ENCODE data around the gene RAB5IF. TPM values are rescaled to one million over a fixed set of nuclear protein-coding genes. Genes with fewer than 3 reads are reported as not detected.

RAB5IF gene
- total and polyA plus RNA-seq, 2 of the 8 experiments (the other 6 are each of a cell fraction or from before 2014, with no cell fraction given), result 95.5 to 148 TPM

DNA sequence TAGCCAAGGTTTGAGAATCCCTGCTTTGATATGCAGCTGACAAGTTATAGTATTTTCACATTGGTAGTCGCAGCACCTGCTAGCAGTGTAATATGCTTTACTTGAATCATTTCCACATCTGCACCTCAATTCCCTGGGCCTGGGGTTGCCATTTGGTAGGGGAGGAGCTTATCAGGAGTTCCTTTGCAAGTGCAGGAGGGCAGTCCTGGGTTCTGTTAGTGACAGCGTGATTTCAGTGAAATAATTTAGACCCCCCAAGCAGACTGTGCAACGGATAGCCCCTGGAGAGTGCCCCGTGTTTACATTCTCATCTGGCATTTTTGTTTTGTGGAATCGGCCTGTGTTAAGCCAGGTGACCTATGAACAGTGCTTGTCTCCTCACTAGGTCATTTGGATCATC, 6.0 kb downstream of the RAB5IF start:
- WGBS, 2 experiments (ENCODE audit: extremely low coverage in 1 of 2, insufficient coverage in 1 of 2, insufficient read length in 1 of 2, insufficient replicate concordance in 2 of 2, low coverage in 1 of 2, low lambda C conversion rate in 2 of 2, missing lambda C conversion rate in 1 of 2), result 84% methylated on average over 5 of the region's 5 CpGs; no CpG with 5 or more reads in 1 of the 2 experiments
- Histone ChIP-seq H3K4me3 (ENCODE audit: extremely low read depth in 1 of 4, insufficient read depth in 2 of 4, low read depth in 3 of 4, low read length in 4 of 4) (no peak overlapping the region), H3K4me2 (ENCODE audit: insufficient read depth in 1 of 2, low read depth in 2 of 2, low read length in 2 of 2) (no peak overlapping the region), H2BK120ac (replicated peaks; ENCODE audit: low read depth, low read length) (no peak overlapping the region), H2AK5ac (ENCODE audit: low read depth, low read length) (no peak overlapping the region), H3K27me3 (replicated peaks in 1 of 4; ENCODE audit: control insufficient read depth in 3 of 4, extremely low read depth in 1 of 4, insufficient read depth in 3 of 4, low read length in 3 of 4) (no peaks in the 10 kb centered on the region), H4K20me1 (replicated peaks in 1 of 2; ENCODE audit: control insufficient read depth in 1 of 2, insufficient read depth in 2 of 2, low read length in 2 of 2) (peaks cover 0 to 10% of the 10 kb centered on the region in 2 experiments), H3K9me3 (ENCODE audit: insufficient read depth in 2 of 2, low read depth in 1 of 2, low read length in 1 of 2) (no peaks in the 10 kb centered on the region), H3K27ac (ENCODE audit: low read depth, low read length) (no peak overlapping the region), H2BK5ac (ENCODE audit: low read depth, low read length) (no peak overlapping the region), H3K23me2 (ENCODE audit: low read depth, low read length) (no peaks in the 10 kb centered on the region; the same call in 1 of the 2 replicates), H3K23ac (ENCODE audit: insufficient read length) (no peak overlapping the region), H2BK12ac (ENCODE audit: low read depth, low read length) (no peak overlapping the region), H2AFZ (ENCODE audit: low read length) (no peak overlapping the region), H3K36me3 (ENCODE audit: control insufficient read depth in 2 of 4, insufficient read depth in 4 of 4, low read length in 3 of 4) (peaks cover 18 to 47% (median 42%) of the 10 kb centered on the region in 4 experiments), H3K79me1 (ENCODE audit: low read depth, low read length) (peaks cover 8% of the 10 kb centered on the region), H3K56ac (replicated peaks; ENCODE audit: insufficient read length, low read depth, low read length) (no peak overlapping the region), H3K14ac (ENCODE audit: insufficient read length) (no peak overlapping the region), H3K18ac (ENCODE audit: extremely low read depth, low read length) (no peak overlapping the region), H4K91ac (replicated peaks; ENCODE audit: insufficient read length, low read length) (no peak overlapping the region), H3K79me2 (ENCODE audit: control insufficient read depth in 1 of 2, insufficient read depth in 2 of 2, low read length in 2 of 2) (peaks cover 4 to 17% of the 10 kb centered on the region in 2 experiments), H4K5ac (ENCODE audit: insufficient read length, low read depth, low read length) (no peak overlapping the region), H3K4ac (replicated peaks; ENCODE audit: insufficient read length, low read depth, low read length) (no peak overlapping the region), H2BK15ac (ENCODE audit: low read length) (no peak overlapping the region), H4K8ac (ENCODE audit: extremely low read depth, insufficient read depth, low read length) (no peak overlapping the region), H3K9ac (replicated peaks in 1 of 4; ENCODE audit: extremely low read depth in 1 of 4, low read depth in 3 of 4, low read length in 3 of 4) (no peak overlapping the region), H2BK20ac (ENCODE audit: low read length) (no peak overlapping the region), H3K4me1 (replicated peaks in 1 of 4; ENCODE audit: control insufficient read depth in 3 of 4, insufficient read depth in 4 of 4, low read length in 3 of 4) (peaks cover 0 to 1% (median under 1%) of the 10 kb centered on the region in 4 experiments; a peak in 2 of 7 replicates)
- POLR2A ChIA-PET (ENCODE audit: partially characterized antibody), result interaction anchor here (1.4 to 1.9 kb wide), 3 partner anchors 18 to 66 kb away, joined by 3 to 6 read pairs (median 4); no protein-coding TSS in a partner anchor
- CTCF ChIA-PET (ENCODE audit: partially characterized antibody), result interaction anchor here (0.6 to 6.9 kb wide), 14 partner anchors 10 to 251 kb away, joined by 3 to 92 read pairs (median 4); partner anchors contain the start of gene MYL9
- DNase-seq (ENCODE audit: low read depth in 1 of 2, low spot score in 2 of 2), result no peak
- FAIRE-seq, result no peak
- TF ChIP-seq POLR2AphosphoS5 (IDR thresholded peaks at IDR 0.05; ENCODE audit: low read depth, low read length) (no peak), KDM4A (IDR thresholded peaks at IDR 0.05; ENCODE audit: low read depth, low read length, severe bottlenecking) (no peak), TAF7 (optimal IDR thresholded peaks at IDR 0.05; ENCODE audit: borderline replicate concordance, low read depth, low read length) (no peak), JUND (IDR thresholded peaks at IDR 0.05; ENCODE audit: low read length) (no peak), POU5F1 (IDR thresholded peaks at IDR 0.05; ENCODE audit: low read depth, low read length) (no peak), SP1 (IDR thresholded peaks at IDR 0.05; ENCODE audit: low read depth, low read length) (no peak), CHD1 (IDR thresholded peaks at IDR 0.05; ENCODE audit: low read depth, low read length) (no peak), EZH2 (IDR thresholded peaks at IDR 0.05; ENCODE audit: low read depth, low read length, severe bottlenecking) (no peak), TBP (IDR thresholded peaks at IDR 0.05; ENCODE audit: low read depth, low read length) (no peak), KDM5A (IDR thresholded peaks at IDR 0.05; ENCODE audit: low read length) (no peak), PHF8 (conservative IDR thresholded peaks at IDR 0.05; ENCODE audit: low read depth, low read length) (no peak), EP300 (IDR thresholded peaks at IDR 0.05; ENCODE audit: borderline replicate concordance in 1 of 2, low read depth in 2 of 2, low read length in 2 of 2) (no peak), EGR1 (IDR thresholded peaks at IDR 0.05; ENCODE audit: borderline replicate concordance, low read depth, low read length) (no peak)
- TF ChIP-seq, protein P1, sequence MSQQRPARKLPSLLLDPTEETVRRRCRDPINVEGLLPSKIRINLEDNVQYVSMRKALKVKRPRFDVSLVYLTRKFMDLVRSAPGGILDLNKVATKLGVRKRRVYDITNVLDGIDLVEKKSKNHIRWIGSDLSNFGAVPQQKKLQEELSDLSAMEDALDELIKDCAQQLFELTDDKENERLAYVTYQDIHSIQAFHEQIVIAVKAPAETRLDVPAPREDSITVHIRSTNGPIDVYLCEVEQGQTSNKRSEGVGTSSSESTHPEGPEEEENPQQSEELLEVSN (IDR thresholded peaks at IDR 0.05), result no peak
